MM.1S (cell line): ENCODE data around the gene SLCO3A1.

Source experiments
- DNase-seq: peaks from one replicate; pipeline ENCODE4 v3.0.0-alpha.2; 2015
- H2AFZ ChIP-seq: fragments of 300-600 bp; sonication (generic); 2 replicates; pipeline ENCODE4 v1.6.0; 2016; ENCODE audit warnings: antibody characterized with exemption, low read length
- H3F3A ChIP-seq: fragments of 300-600 bp; sonication (generic); 2 replicates; pipeline ENCODE4 v1.6.1; 2016; ENCODE audit warnings: mild to moderate bottlenecking, antibody characterized with exemption, low read length, moderate library complexity, mixed read lengths; ENCODE audit not compliant: insufficient read depth
- H3K27ac ChIP-seq: fragments of 300-600 bp; sonication (generic); 2 replicates; pipeline ENCODE4 v1.5.1; 2016; ENCODE audit warnings: mild to moderate bottlenecking, low read length
- H3K27me3 ChIP-seq: fragments of 300-600 bp; sonication (generic); replicated peaks from 2 replicates; pipeline ENCODE4 v1.6.0; 2016; ENCODE audit warnings: low read length; ENCODE audit not compliant: insufficient read depth
- H3K36me3 ChIP-seq: fragments of 300-600 bp; sonication (generic); replicated peaks from 2 replicates; pipeline ENCODE4 v1.6.1; 2016; ENCODE audit warnings: mild to moderate bottlenecking, low read length, mixed read lengths; ENCODE audit not compliant: insufficient read depth
- H3K4me1 ChIP-seq: fragments of 300-600 bp; sonication (generic); 2 replicates; pipeline ENCODE4 v1.6.1; 2016; ENCODE audit warnings: low read length, mixed read lengths
- H3K4me2 ChIP-seq: fragments of 300-600 bp; sonication (generic); 2 replicates; pipeline ENCODE4 v1.6.0; 2016; ENCODE audit warnings: low read depth, low read length
- H3K4me3 ChIP-seq: fragments of 300-600 bp; sonication (generic); 2 replicates; pipeline ENCODE4 v1.5.1; 2016; ENCODE audit warnings: low read length, mixed read lengths
- H3K79me2 ChIP-seq: fragments of 300-600 bp; sonication (generic); 2 replicates; pipeline ENCODE4 v1.6.1; 2016; ENCODE audit warnings: mixed run types, low read length, mixed read lengths
- H3K9ac ChIP-seq: fragments of 300-600 bp; sonication (generic); 2 replicates; pipeline ENCODE4 v1.6.1; 2016; ENCODE audit warnings: low read length, mixed read lengths
- H3K9me2 ChIP-seq: fragments of 300-600 bp; sonication (generic); replicated peaks from 2 replicates; pipeline ENCODE4 v1.6.1; 2016; ENCODE audit warnings: mild to moderate bottlenecking, low read length, mixed read lengths; ENCODE audit not compliant: insufficient read depth
- H3K9me3 ChIP-seq: fragments of 300-600 bp; sonication (generic); replicated peaks from 2 replicates; pipeline ENCODE4 v1.6.1; 2016; ENCODE audit warnings: mild to moderate bottlenecking, low read length, mixed read lengths; ENCODE audit not compliant: insufficient read depth
- H4K20me1 ChIP-seq: fragments of 300-600 bp; sonication (generic); 2 replicates; pipeline ENCODE4 v1.6.1; 2016; ENCODE audit warnings: mild to moderate bottlenecking, low read length, moderate library complexity, mixed read lengths; ENCODE audit not compliant: insufficient read depth
- EZH2 ChIP-seq: fragments of 300-600 bp; sonication (generic); optimal IDR thresholded peaks from 2 replicates; pipeline ENCODE3; 2017; ENCODE audit warnings: low read depth, mild to moderate bottlenecking, antibody characterized with exemption, low read length, mixed read lengths
- EZH2phosphoT487 ChIP-seq: fragments of 300-600 bp; sonication (generic); IDR thresholded peaks from 2 replicates; pipeline ENCODE4 v1.6.1; 2018; ENCODE audit warnings: antibody characterized with exemption, low read length
- TF ChIP-seq, protein P1 (sequence below): fragments of 300-600 bp; sonication (generic); IDR thresholded peaks from 2 replicates; pipeline ENCODE4 v1.5.1; 2016; ENCODE audit warnings: antibody characterized with exemption, low read length, mixed read lengths

Gene SLCO3A1

DNA sequence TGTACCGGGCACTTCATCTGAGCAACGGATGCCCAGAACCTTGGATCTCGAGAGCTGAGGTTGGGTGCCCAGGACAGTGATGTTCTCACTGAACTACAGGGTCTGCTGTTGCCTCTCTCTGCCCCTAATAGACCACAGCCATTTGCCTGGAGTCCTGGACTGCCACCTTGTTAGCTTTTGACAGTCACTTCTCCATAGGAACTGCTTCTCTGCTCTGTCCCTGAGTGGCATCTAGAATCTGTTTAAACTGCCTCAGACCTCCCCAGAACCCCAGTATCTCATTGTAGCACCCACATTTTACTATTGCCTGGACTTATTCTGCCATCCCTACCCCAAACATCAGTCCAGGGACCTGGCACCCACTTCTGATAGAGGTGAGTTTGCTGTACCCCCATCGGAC is 194.4 kb downstream of the SLCO3A1 start:
- no peaks in the 10 kb centered on the region for H3K79me2 ChIP-seq
- no peaks in the 10 kb centered on the region for H3K4me1 ChIP-seq
- TF ChIP-seq EZH2 (no peak), EZH2phosphoT487 (no peak)
- TF ChIP-seq, protein P1, sequence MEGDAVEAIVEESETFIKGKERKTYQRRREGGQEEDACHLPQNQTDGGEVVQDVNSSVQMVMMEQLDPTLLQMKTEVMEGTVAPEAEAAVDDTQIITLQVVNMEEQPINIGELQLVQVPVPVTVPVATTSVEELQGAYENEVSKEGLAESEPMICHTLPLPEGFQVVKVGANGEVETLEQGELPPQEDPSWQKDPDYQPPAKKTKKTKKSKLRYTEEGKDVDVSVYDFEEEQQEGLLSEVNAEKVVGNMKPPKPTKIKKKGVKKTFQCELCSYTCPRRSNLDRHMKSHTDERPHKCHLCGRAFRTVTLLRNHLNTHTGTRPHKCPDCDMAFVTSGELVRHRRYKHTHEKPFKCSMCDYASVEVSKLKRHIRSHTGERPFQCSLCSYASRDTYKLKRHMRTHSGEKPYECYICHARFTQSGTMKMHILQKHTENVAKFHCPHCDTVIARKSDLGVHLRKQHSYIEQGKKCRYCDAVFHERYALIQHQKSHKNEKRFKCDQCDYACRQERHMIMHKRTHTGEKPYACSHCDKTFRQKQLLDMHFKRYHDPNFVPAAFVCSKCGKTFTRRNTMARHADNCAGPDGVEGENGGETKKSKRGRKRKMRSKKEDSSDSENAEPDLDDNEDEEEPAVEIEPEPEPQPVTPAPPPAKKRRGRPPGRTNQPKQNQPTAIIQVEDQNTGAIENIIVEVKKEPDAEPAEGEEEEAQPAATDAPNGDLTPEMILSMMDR, result no peak
- H3K27me3 ChIP-seq, result no peaks in the 10 kb centered on the region
- H3K27ac ChIP-seq, result no peak overlapping the region
- no peak overlapping the region for H2AFZ ChIP-seq
- H3K4me2 ChIP-seq, result no peak overlapping the region
- H3K4me3 ChIP-seq, result no peak overlapping the region
- no peak overlapping the region for H3K9ac ChIP-seq
- no peaks in the 10 kb centered on the region for H3F3A ChIP-seq
- H3K9me2 ChIP-seq, result no peaks in the 10 kb centered on the region
- no peak for DNase-seq
- no peaks in the 10 kb centered on the region for H3K9me3 ChIP-seq
- no peaks in the 10 kb centered on the region for H4K20me1 ChIP-seq
- no peaks in the 10 kb centered on the region for H3K36me3 ChIP-seq

DNA sequence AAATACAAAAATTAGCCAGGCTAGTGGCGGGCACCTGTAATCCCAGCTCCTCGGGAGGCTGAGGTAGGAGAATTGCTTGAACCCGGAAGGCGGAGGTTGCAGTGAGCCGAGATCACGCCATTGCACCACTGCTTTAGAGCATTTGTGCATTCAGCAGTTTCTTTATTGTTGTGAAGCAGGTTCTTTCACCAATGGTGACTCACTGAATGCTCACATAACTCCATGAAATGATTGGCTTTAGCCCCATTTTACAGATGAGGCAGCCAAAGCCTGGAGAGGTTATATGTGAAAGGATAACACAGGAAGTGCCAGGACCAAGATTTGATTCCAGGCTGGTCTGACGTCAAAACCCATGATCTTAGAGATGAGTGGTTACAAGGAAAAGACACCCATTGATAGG is 195.2 kb downstream of the SLCO3A1 start:
- H3K4me2 ChIP-seq, result no peak overlapping the region
- no peak overlapping the region for H3K4me3 ChIP-seq
- H3K9ac ChIP-seq, result no peak overlapping the region
- no peaks in the 10 kb centered on the region for H3F3A ChIP-seq
- no peaks in the 10 kb centered on the region for H3K9me2 ChIP-seq
- no peaks in the 10 kb centered on the region for H3K36me3 ChIP-seq
- TF ChIP-seq, protein P1, result no peak
- no peak for TF ChIP-seq EZH2phosphoT487
- TF ChIP-seq EZH2, result no peak
- H3K79me2 ChIP-seq, result no peaks in the 10 kb centered on the region
- H3K27me3 ChIP-seq, result no peaks in the 10 kb centered on the region
- no peak overlapping the region for H2AFZ ChIP-seq
- no peaks in the 10 kb centered on the region for H4K20me1 ChIP-seq
- H3K27ac ChIP-seq, result no peak overlapping the region
- H3K4me1 ChIP-seq, result no peaks in the 10 kb centered on the region
- H3K9me3 ChIP-seq, result no peaks in the 10 kb centered on the region
- no peak for DNase-seq

DNA sequence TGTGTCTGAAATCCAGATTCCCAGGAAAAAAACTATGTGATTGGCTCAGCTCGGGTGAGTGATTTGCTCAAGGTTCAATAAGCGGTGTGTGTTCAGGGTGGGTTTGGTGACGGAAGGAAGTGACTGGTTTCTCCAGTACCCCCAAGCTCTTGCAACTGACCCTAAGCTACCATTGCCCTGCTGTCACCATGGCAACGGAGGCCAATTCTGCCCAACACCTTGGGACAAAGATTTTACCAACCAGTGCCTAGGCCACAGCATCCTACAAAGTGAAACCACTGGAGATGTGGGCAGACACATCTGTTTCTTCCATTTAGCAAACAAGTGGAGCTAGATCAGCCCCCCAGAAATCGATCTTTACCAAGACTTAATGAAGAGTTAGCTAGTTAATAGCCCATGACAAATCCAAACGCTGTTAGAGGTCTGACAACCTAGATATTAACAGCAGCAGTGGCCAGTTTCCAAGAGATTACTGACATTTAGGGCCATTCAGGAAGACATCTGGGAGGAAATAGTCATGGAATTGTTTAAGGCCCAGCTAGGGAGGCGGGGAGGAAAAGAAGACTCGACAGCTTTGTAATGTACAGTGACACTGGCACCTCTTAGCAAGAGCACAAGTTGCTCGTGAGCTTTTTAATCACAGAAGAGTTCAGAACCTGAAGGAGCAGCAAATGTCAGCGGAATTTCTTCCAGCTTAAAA is 195.9 kb downstream of the SLCO3A1 start:
- H2AFZ ChIP-seq, result no peak overlapping the region
- H3K4me2 ChIP-seq, result no peak overlapping the region
- TF ChIP-seq EZH2 (no peak), EZH2phosphoT487 (no peak)
- TF ChIP-seq, protein P1, result no peak
- no peaks in the 10 kb centered on the region for H3K79me2 ChIP-seq
- H3K27me3 ChIP-seq, result no peaks in the 10 kb centered on the region
- H3K9me3 ChIP-seq, result no peaks in the 10 kb centered on the region
- H3K4me3 ChIP-seq, result no peak overlapping the region
- no peaks in the 10 kb centered on the region for H3K9me2 ChIP-seq
- H3F3A ChIP-seq, result no peaks in the 10 kb centered on the region
- H3K4me1 ChIP-seq, result no peaks in the 10 kb centered on the region
- no peak overlapping the region for H3K27ac ChIP-seq
- no peaks in the 10 kb centered on the region for H3K36me3 ChIP-seq
- DNase-seq, result no peak
- no peaks in the 10 kb centered on the region for H4K20me1 ChIP-seq
- no peak overlapping the region for H3K9ac ChIP-seq
